ENCODE results near the gene TBC1D17. TPM values are rescaled to one million over a fixed set of nuclear protein-coding genes. Genes with fewer than 3 reads are reported as not detected.
A peak's percentile ranks its signal among the peaks of the same experiment; 100 is the strongest.

TBC1D17 gene
- total and polyA plus RNA-seq, 10 of the 15 experiments (the other 5 are each of a cell fraction or from before 2014, with no cell fraction given) = 0.42 to 20.4 (median 11.2) TPM

- TF ChIP-seq GABPA (IDR thresholded peaks at IDR 0.05; ENCODE audit: low read depth) (no peak), RAD21 (IDR thresholded peaks at IDR 0.05; ENCODE audit: insufficient read depth, low read depth, low read length) (0 out of 2 replicates have a peak, but pooled peaks have one; percentile 1)
Observed at GRCh38 chr19:49911381-49912145, 34.1 kb downstream of the TBC1D17 start (continued).

DNA sequence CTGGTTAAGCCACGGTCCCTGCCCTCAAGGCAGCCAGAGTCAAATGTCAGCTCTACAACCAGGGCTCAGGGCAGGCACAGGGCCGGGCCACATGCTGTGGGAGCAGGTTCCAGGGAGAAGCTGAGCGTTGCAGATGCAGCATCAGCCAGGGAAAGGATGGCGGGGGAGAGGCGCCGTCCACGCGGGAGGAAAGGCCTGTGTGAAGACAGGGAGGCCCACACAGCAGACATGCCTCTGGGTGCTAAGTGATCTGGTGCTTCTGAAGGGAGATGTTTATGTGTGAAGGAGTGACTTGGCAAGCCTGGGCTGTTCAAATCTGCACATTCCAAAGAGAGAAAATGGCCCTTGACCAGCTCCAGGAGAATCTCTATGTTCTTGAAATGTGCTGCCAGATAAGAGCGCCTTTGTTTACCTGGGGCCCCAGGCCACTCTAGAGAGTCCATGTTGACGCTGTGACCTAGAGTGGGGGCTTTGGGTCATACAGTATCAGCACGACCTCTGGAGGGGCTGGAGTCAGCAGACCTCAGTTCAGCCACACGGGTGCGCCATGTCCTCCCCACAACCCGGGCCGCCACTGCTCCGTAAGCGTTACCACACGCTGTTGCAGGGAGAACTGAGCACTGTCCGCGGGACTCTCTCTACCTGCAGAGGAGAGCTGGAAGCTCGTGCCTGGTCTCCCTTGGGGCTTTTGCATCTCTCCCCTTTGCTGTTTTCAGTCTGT, 35.6 kb downstream of the TBC1D17 start:
- H3K9me3 ChIP-seq (replicated peaks; ENCODE audit: control insufficient read depth, insufficient read depth, low read length) = no peaks in the 10 kb centered on the region; the same call in 2 of the 3 replicates
- peaks cover 40 to 42% of the 10 kb centered on the region in 2 experiments for H3K36me3 ChIP-seq (ENCODE audit: control insufficient read depth in 2 of 2, insufficient read depth in 2 of 2, low read length in 1 of 2)
- peak overlapping the region; percentile 76 for H3K27ac ChIP-seq (ENCODE audit: control insufficient read depth, insufficient read depth)
- ChIA-PET SMC1A (ENCODE audit: uncharacterized antibody, unreplicated experiment) (interaction anchor here (1.4 to 8.8 kb wide), 3 partner anchors 15 to 36 kb away, joined by 3 to 110 read pairs (median 48); partner anchors contain the start of genes AKT1S1, ATF5, IL4I1 and NUP62), RAD21 (ENCODE audit: unreplicated experiment) (interaction anchor here (1.1 to 4.9 kb wide), 6 partner anchors 11 to 36 kb away, joined by 3 to 40 read pairs (median 4); partner anchors contain the start of genes AKT1S1, ATF5, IL4I1 and NUP62), POLR2A (interaction anchor here (1.7 to 6.6 kb wide), 7 partner anchors 9 to 44 kb away, joined by 5 to 116 read pairs (median 17); partner anchors contain the start of genes AKT1S1, ATF5, IL4I1 and TBC1D17), CTCF (interaction anchor here (1.2 to 9.0 kb wide), 4 partner anchors 9 to 24 kb away, joined by 4 to 71 read pairs (median 20); partner anchors contain the start of genes ATF5, IL4I1 and NUP62)
- peaks cover 55% of the 10 kb centered on the region for H3K4me1 ChIP-seq (ENCODE audit: control insufficient read depth, insufficient read depth, low read length)
- intact Hi-C loops (cut with micrococcal nuclease; ENCODE audit: unreplicated experiment) = no loop called here
- no peaks in the 10 kb centered on the region for H3K27me3 ChIP-seq (replicated peaks in 1 of 2; ENCODE audit: control insufficient read depth in 2 of 2, insufficient read depth in 2 of 2, low read length in 1 of 2)
- H3K4me2 ChIP-seq (ENCODE audit: control insufficient read depth, insufficient read depth) = no peak overlapping the region
- FAIRE-seq = no peak
- no peak overlapping the region for H3K9ac ChIP-seq (ENCODE audit: control insufficient read depth, insufficient read depth, low read length)
- H3K79me2 ChIP-seq (ENCODE audit: control insufficient read depth, insufficient read depth, low read length) = peaks cover 69% of the 10 kb centered on the region
- H2AFZ ChIP-seq (ENCODE audit: control insufficient read depth, low read depth, low read length) = no peak overlapping the region
- H4K20me1 ChIP-seq (ENCODE audit: control insufficient read depth, insufficient read depth) = peaks cover under 1% of the 10 kb centered on the region; the same call in 1 of the 2 replicates
- H3K4me3 ChIP-seq = no peak overlapping the region
- no peak for DNase-seq (ENCODE audit: low read depth, low spot score)
- ATAC-seq = peak; percentile 14
- BruUV-seq (replicated peaks) = no TSS peak
- in situ Hi-C loops (cut with MboI) = no loop called here
- WGBS (ENCODE audit: insufficient coverage, insufficient replicate concordance, low lambda C conversion rate, missing lambda C conversion rate) = 44% methylated on average over 21 of the region's 21 CpGs
- TF ChIP-seq POLR2A (IDR thresholded peaks at IDR 0.05; ENCODE audit: low read depth, low read length) (0 out of 2 replicates have a peak, but pooled peaks have one; percentile 16), NBN (IDR thresholded peaks at IDR 0.05) (no peak), SPI1 (IDR thresholded peaks at IDR 0.05; ENCODE audit: borderline replicate concordance, insufficient read depth, low read depth, low read length) (no peak), BHLHE40 (IDR thresholded peaks at IDR 0.05; ENCODE audit: borderline replicate concordance in 1 of 2, low read depth in 2 of 2, low read length in 1 of 2) (0 out of 4 replicates have a peak, but pooled peaks of 1 of the 2 experiments have one; percentile 40), TCF7 (IDR thresholded peaks at IDR 0.05; ENCODE audit: borderline replicate concordance) (no peak), GABPA (IDR thresholded peaks at IDR 0.05; ENCODE audit: low read depth) (no peak), YY1 (IDR thresholded peaks at IDR 0.05; ENCODE audit: low read depth, low read length) (no peak), ASH2L (IDR thresholded peaks at IDR 0.05; ENCODE audit: borderline replicate concordance, low read depth) (no peak), TARDBP (IDR thresholded peaks at IDR 0.05; ENCODE audit: borderline replicate concordance) (no peak)
- TF ChIP-seq, protein P1, sequence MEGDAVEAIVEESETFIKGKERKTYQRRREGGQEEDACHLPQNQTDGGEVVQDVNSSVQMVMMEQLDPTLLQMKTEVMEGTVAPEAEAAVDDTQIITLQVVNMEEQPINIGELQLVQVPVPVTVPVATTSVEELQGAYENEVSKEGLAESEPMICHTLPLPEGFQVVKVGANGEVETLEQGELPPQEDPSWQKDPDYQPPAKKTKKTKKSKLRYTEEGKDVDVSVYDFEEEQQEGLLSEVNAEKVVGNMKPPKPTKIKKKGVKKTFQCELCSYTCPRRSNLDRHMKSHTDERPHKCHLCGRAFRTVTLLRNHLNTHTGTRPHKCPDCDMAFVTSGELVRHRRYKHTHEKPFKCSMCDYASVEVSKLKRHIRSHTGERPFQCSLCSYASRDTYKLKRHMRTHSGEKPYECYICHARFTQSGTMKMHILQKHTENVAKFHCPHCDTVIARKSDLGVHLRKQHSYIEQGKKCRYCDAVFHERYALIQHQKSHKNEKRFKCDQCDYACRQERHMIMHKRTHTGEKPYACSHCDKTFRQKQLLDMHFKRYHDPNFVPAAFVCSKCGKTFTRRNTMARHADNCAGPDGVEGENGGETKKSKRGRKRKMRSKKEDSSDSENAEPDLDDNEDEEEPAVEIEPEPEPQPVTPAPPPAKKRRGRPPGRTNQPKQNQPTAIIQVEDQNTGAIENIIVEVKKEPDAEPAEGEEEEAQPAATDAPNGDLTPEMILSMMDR (IDR thresholded peaks at IDR 0.05 in 2 of 3, conservative IDR thresholded peaks at IDR 0.05 in 1 of 3; ENCODE audit: control insufficient read depth in 2 of 3, extremely low read depth in 1 of 3, insufficient read depth in 1 of 3, low read depth in 3 of 3, low read length in 3 of 3) = peak; percentile 11 to 47 (median 35); a peak in 3 of 6 replicates
- TF ChIP-seq, protein P2, sequence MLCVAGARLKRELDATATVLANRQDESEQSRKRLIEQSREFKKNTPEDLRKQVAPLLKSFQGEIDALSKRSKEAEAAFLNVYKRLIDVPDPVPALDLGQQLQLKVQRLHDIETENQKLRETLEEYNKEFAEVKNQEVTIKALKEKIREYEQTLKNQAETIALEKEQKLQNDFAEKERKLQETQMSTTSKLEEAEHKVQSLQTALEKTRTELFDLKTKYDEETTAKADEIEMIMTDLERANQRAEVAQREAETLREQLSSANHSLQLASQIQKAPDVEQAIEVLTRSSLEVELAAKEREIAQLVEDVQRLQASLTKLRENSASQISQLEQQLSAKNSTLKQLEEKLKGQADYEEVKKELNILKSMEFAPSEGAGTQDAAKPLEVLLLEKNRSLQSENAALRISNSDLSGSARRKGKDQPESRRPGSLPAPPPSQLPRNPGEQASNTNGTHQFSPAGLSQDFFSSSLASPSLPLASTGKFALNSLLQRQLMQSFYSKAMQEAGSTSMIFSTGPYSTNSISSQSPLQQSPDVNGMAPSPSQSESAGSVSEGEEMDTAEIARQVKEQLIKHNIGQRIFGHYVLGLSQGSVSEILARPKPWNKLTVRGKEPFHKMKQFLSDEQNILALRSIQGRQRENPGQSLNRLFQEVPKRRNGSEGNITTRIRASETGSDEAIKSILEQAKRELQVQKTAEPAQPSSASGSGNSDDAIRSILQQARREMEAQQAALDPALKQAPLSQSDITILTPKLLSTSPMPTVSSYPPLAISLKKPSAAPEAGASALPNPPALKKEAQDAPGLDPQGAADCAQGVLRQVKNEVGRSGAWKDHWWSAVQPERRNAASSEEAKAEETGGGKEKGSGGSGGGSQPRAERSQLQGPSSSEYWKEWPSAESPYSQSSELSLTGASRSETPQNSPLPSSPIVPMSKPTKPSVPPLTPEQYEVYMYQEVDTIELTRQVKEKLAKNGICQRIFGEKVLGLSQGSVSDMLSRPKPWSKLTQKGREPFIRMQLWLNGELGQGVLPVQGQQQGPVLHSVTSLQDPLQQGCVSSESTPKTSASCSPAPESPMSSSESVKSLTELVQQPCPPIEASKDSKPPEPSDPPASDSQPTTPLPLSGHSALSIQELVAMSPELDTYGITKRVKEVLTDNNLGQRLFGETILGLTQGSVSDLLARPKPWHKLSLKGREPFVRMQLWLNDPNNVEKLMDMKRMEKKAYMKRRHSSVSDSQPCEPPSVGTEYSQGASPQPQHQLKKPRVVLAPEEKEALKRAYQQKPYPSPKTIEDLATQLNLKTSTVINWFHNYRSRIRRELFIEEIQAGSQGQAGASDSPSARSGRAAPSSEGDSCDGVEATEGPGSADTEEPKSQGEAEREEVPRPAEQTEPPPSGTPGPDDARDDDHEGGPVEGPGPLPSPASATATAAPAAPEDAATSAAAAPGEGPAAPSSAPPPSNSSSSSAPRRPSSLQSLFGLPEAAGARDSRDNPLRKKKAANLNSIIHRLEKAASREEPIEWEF (IDR thresholded peaks at IDR 0.05; ENCODE audit: insufficient replicate concordance, low read depth, low read length) = no peak
